Activated naive CD4-positive, alpha-beta T cell (primary cell): Measurements from ENCODE around the gene ARPC1B.
"Not testable (repeated sequence)": the region's sequence is repeated elsewhere in the genome, so short reads cannot be mapped to it uniquely, and the experiment has no call there.

Source experiments
- DNase-seq, 4 experiments: peaks; one replicate each; lab custom pipeline; 2025; lab: John Stamatoyannopoulos, UW

ARPC1B gene

GRCh38 chr7:99374111-99375064 is at the start of gene ARPC1B:
TSS of gene ARPC1B (plus strand) at chr7:99374730. CDS start at chr7:99385715, 10,985 bp downstream.
- DNase-seq, result peak; percentile 43 to 82 (median 62)

GRCh38 chr7:99325001-99325493 is 49.5 kb upstream of the ARPC1B start:
- no peak for DNase-seq

GRCh38 chr7:99325592-99326407 is 48.7 kb upstream of the ARPC1B start, which contains the start of gene ARPC1A:
TSS of gene ARPC1A (plus strand) at chr7:99325898. CDS start at chr7:99333354, 7,456 bp downstream.
- peak; percentile 70 to 86 (median 80) for DNase-seq

GRCh38 chr7:99326408-99326782 is 48.1 kb upstream of the ARPC1B start:
- DNase-seq, result no peak

- DNase-seq, result not testable (repeated sequence)
Observed at GRCh38 chr7:99330314-99330961, 44.1 kb upstream of the ARPC1B start.

GRCh38 chr7:99331002-99331401 is 43.5 kb upstream of the ARPC1B start:
- no peak for DNase-seq

- DNase-seq, result no peak
Observed at GRCh38 chr7:99339595-99339994, 34.9 kb upstream of the ARPC1B start.

- no peak for DNase-seq
Observed at GRCh38 chr7:99340659-99341058, 33.9 kb upstream of the ARPC1B start.

GRCh38 chr7:99344061-99344647 is 30.4 kb upstream of the ARPC1B start:
- DNase-seq, result no peak

GRCh38 chr7:99350641-99351040 is 23.9 kb upstream of the ARPC1B start:
- DNase-seq, result not testable (repeated sequence)

GRCh38 chr7:99352247-99352646 is 22.3 kb upstream of the ARPC1B start:
- DNase-seq, result no peak

- DNase-seq, result no peak
Observed at GRCh38 chr7:99355098-99355497, 19.4 kb upstream of the ARPC1B start.

- no peak for DNase-seq
Observed at GRCh38 chr7:99357701-99358490, 16.6 kb upstream of the ARPC1B start.

- DNase-seq, result not testable (repeated sequence)
Observed at GRCh38 chr7:99358521-99358920, 16.0 kb upstream of the ARPC1B start.

GRCh38 chr7:99359465-99360154 is 14.9 kb upstream of the ARPC1B start:
- DNase-seq, result no peak

GRCh38 chr7:99362801-99363200 is 11.7 kb upstream of the ARPC1B start:
- no peak for DNase-seq

- DNase-seq, result no peak
Observed at GRCh38 chr7:99363286-99363685, 11.2 kb upstream of the ARPC1B start.

GRCh38 chr7:99365318-99366141 is 9.0 kb upstream of the ARPC1B start:
- DNase-seq, result peak in 3 of 4 experiments; percentile 26 to 69 (median 64)

- DNase-seq, result no peak
Observed at GRCh38 chr7:99366646-99367045, 7.9 kb upstream of the ARPC1B start.
